ENCODE data around the gene METRNL.
"Not testable (repeated sequence)": the region's sequence is repeated elsewhere in the genome, so short reads cannot be mapped to it uniquely, and the experiment has no call there.

METRNL gene

DNA sequence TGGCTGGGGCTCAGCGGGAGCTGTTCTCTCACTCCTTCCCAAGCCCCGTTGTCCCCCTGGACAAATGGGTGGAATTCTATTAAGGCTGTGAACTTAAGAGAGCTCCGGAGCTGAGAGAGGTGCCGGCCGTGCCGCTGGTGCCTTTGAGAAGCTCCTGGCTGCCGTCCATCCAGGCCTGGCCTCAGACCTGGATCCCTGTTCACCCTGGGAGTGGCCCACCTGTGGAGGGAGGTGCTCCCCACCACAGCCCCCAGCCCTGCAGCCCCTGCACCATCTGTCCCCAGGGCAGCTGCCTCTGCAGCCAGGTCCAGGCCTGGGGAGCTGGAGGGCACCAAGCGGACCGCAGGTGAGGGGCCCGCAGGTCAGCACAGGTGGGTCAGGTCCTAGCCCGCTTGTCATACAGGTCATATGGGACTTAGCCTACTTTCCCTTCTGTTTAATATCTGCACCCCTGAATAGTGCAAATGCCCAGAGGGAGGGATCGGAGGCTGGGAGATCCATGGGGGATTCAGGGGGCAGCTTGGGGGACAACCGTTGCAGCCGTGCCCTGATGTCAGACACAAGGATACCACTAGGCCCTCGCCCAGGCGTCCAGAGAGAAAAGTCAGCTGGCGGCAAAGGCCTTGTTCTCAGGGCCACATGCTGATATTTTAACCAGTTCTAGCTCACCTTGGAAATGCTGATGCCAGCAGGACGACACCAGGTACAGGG, 15.2 kb upstream of the METRNL start:
- DNase-seq (ENCODE audit: low spot score), result no peak
- no peak for TF ChIP-seq CTCF (IDR thresholded peaks at IDR 0.05; ENCODE audit: extremely low read depth, insufficient read depth, missing control alignments)
- in situ Hi-C loops (cut with MboI; ENCODE audit: low pct_unique_long_range_greater_than_20kb, low sequenced_read_pairs, unreplicated experiment), result no loop called here

- DNase-seq (ENCODE audit: low spot score), result no peak
- TF ChIP-seq CTCF (IDR thresholded peaks at IDR 0.05; ENCODE audit: extremely low read depth, insufficient read depth, missing control alignments), result no peak
- in situ Hi-C loops (cut with MboI; ENCODE audit: low pct_unique_long_range_greater_than_20kb, low sequenced_read_pairs, unreplicated experiment), result no loop called here
Observed at GRCh38 chr17:83064732-83065659, 14.4 kb upstream of the METRNL start.

DNA sequence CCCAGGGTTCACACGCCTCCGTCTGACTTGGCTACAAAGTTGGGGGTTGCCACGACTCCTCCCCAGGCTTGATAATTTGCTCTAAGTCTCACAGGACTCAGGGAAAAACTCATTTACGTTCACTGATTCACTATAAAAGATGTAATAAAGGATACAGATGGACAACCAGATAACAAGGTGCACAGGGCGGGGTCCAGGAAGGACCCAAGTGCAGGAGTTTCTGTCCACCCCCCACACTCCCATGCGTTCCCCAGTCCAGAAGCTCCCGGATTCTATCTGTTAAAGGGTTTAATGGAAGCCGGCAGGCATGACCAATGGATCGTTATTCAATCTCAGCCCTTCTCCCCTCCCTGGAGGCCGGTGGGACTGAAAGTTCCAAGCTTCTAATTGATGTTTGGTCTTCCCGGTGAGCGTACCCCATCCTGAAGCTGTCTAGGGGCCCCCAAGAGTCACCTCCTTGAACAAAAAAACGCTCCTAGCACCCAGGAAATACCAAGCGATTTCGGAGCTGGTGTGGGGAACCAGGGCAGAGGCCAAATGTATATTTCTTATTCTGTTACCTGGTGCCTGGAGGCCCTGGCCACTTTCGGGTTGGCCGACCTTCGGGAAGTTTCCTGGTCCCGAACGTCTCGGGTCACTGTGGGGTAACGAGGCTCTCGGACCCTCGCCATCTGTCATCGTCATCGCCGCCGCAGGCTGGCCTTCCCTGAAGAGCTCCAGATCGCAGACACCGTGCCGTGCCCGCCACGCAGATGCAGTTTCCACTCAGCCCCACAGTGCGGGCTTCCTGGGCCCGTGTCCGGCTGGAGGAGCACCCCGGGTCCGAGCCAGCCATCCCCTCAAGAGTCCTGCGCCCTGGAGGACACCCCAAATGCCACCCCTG, 13.5 kb upstream of the METRNL start:
- no peak for TF ChIP-seq CTCF (IDR thresholded peaks at IDR 0.05; ENCODE audit: extremely low read depth, insufficient read depth, missing control alignments)
- in situ Hi-C loops (cut with MboI; ENCODE audit: low pct_unique_long_range_greater_than_20kb, low sequenced_read_pairs, unreplicated experiment), result no loop called here
- no peak for DNase-seq (ENCODE audit: low spot score)

DNA sequence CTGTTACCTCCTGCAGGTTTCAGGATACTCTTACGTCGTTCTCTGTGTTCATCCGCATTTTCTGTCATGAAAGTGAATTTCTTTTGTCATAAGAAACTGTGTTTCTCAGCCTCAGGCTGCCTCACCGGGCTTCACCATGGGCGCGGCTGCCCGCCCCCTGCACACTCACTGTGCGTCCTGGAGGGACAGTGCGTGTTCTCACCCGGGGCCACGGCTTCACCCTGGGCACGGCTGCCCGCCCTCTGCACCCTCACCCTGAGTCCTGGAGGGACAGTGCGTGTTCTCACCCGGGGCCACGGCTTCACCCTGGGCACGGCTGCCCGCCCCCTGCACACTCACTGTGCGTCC, 12.9 kb upstream of the METRNL start:
- in situ Hi-C loops (cut with MboI; ENCODE audit: low pct_unique_long_range_greater_than_20kb, low sequenced_read_pairs, unreplicated experiment); DNase-seq (ENCODE audit: low spot score): not testable (repeated sequence)

GRCh38 chr17:83067071-83067717, 12.2 kb upstream of the METRNL start:
- TF ChIP-seq CTCF (IDR thresholded peaks at IDR 0.05; ENCODE audit: extremely low read depth, insufficient read depth, missing control alignments), result no peak
- in situ Hi-C loops (cut with MboI; ENCODE audit: low pct_unique_long_range_greater_than_20kb, low sequenced_read_pairs, unreplicated experiment), result no loop called here
- no peak for DNase-seq (ENCODE audit: low spot score)

GRCh38 chr17:83067718-83068261, 11.6 kb upstream of the METRNL start:
- no peak for DNase-seq (ENCODE audit: low spot score)
- in situ Hi-C loops (cut with MboI; ENCODE audit: low pct_unique_long_range_greater_than_20kb, low sequenced_read_pairs, unreplicated experiment), result no loop called here
- TF ChIP-seq CTCF (IDR thresholded peaks at IDR 0.05; ENCODE audit: extremely low read depth, insufficient read depth, missing control alignments), result no peak
